Measurements from ENCODE around the gene MRGPRX1.

DNA sequence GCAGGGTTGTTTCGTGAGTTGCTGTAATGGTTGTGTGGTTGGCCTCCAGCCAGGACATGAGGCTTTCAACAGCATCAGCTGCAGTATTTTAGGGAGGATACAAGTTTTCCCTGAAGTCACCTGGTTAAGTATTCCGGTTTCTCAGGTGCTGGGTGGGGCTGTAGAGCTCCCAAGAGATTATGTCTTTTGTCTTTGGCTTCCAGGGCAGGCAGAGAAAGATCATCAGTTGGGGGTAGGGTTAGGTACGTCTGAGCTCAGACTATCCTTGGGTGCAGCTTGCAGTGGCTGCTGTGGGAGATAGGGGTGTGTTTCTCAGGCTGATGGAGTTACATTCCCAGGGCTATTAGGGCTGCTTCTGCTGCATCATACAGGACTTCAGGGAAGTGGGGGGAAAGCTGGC, 47.5 kb upstream of the MRGPRX1 start:
- TF ChIP-seq, protein P1, sequence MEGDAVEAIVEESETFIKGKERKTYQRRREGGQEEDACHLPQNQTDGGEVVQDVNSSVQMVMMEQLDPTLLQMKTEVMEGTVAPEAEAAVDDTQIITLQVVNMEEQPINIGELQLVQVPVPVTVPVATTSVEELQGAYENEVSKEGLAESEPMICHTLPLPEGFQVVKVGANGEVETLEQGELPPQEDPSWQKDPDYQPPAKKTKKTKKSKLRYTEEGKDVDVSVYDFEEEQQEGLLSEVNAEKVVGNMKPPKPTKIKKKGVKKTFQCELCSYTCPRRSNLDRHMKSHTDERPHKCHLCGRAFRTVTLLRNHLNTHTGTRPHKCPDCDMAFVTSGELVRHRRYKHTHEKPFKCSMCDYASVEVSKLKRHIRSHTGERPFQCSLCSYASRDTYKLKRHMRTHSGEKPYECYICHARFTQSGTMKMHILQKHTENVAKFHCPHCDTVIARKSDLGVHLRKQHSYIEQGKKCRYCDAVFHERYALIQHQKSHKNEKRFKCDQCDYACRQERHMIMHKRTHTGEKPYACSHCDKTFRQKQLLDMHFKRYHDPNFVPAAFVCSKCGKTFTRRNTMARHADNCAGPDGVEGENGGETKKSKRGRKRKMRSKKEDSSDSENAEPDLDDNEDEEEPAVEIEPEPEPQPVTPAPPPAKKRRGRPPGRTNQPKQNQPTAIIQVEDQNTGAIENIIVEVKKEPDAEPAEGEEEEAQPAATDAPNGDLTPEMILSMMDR (IDR thresholded peaks at IDR 0.05): no peak
- no peak for TF ChIP-seq ZFX (IDR thresholded peaks at IDR 0.05; ENCODE audit: borderline replicate concordance)

Data from 22Rv1 (cell line).